GM04504 (cell line): ENCODE results near the gene MRPL12.

Source experiments
- DNase-seq: peaks from one replicate; pipeline ENCODE4 v3.0.0-alpha.2; 2012; ENCODE audit warnings: low read depth

Gene MRPL12

DNA sequence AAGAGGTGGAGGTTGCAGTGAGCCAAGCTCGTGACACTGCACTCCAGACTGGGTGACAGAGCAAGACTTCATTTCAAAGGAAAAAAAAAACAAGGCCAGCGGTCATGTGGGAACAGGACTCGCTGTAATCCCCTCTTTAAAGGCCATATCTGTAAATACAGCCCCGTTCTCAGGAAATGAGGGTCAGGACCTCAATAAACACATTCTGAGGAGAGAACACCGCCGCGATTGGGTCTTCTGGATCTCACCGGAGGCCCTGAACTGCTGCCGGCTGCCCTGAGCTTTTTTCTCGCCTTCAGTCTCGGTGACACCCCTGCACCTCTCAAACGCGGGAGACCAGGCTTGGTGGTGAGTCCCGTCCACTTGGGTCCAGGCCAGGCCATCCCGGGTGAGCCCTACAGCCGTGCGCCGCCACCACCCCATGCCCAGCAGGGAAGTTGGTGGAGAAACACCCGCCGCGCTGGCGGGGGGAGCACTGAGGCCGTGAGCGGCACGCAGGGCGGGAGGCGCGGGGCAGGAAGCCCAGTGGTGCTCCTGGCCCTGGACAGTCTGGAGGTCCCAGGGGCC, 37.3 kb downstream of the MRPL12 start:
- DNase-seq = no peak

DNA sequence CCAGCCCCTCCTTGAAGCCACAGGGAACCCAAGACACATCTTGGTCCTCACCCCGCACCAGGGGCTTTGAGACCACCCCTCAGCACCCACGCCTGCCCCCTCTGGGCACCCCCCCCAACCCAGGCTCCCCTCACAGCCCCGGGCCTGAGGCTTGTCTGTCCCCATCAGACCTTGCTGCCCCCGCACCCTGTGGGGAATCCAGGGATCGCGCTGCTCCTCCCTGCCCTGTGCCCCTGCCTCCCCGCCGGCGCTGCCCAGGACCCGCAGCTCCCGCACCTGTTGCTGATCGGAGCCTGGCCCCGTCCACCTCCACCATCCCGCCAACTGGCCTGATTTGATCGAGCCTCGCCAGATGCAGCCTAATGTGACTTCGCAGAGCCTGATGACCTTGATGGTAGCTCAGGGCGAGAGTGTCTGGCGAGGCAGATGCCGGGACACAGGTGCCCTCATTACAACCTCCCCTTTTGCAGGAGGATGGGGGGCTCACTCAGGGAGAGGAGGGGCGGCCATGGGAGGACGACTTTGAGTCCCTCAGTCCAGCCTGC, 38.0 kb downstream of the MRPL12 start:
- no peak for DNase-seq

DNA sequence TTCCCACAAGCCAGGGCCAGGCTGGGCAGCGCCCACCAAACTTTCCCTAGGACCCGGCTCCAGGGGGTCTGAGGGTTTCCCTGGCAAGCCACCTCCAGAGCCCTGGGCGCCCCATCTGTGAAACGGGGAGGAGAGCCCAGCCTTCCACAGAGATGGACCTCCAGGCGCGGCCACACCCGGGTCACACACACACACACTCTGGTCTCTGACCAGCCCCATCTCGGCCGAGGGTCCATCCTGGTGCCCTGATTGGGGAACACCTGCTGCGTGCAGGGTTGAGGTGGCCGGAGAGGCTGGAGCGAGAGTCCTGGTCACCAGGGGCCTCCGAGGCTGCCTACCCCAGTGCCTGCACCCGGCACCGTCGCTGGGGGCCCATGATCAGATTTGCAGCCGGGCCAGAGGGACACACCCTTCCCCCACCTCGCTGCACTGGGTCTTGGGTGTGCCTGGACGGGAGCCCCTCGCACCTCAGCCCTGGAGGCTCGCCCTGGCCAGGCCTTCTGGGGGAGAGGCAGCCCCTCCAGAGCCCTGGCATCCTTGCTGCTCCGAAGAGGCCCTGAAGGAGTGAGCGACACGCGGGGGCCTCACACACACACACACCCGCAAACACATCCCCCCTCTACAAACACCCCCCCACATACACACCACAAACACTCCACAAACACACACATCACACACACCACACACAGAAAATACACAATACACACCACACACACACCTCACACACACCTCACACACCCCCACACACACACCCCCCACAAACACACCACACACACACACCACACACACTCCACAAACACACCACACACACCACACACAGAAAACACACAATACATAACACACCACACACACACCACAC, 38.7 kb downstream of the MRPL12 start:
- DNase-seq = no peak
